ENCODE results near the gene GLI3.

DNA sequence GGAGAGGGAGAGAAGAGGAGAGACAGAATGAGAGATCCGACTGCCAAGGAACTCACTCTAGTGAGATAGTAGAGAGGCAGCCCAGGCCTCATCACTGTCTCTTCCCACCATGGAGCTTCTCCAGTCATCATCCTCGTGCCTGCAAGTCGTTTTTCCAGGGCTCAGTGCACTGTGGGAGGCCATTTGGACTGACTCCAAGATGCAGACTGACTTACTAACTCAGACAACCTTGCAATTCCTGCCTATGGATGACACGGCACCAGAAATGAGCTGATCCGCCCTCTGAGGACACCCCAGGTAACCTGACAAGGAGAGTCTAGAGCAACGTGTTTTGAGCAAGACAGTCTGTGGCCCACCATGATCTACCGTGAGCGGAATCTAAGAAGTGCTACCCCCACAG is 154.9 kb downstream of the GLI3 start:
- TF ChIP-seq, protein P1, sequence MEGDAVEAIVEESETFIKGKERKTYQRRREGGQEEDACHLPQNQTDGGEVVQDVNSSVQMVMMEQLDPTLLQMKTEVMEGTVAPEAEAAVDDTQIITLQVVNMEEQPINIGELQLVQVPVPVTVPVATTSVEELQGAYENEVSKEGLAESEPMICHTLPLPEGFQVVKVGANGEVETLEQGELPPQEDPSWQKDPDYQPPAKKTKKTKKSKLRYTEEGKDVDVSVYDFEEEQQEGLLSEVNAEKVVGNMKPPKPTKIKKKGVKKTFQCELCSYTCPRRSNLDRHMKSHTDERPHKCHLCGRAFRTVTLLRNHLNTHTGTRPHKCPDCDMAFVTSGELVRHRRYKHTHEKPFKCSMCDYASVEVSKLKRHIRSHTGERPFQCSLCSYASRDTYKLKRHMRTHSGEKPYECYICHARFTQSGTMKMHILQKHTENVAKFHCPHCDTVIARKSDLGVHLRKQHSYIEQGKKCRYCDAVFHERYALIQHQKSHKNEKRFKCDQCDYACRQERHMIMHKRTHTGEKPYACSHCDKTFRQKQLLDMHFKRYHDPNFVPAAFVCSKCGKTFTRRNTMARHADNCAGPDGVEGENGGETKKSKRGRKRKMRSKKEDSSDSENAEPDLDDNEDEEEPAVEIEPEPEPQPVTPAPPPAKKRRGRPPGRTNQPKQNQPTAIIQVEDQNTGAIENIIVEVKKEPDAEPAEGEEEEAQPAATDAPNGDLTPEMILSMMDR (conservative IDR thresholded peaks at IDR 0.05; ENCODE audit: low read depth, low read length), result no peak
- TF ChIP-seq, protein P2, sequence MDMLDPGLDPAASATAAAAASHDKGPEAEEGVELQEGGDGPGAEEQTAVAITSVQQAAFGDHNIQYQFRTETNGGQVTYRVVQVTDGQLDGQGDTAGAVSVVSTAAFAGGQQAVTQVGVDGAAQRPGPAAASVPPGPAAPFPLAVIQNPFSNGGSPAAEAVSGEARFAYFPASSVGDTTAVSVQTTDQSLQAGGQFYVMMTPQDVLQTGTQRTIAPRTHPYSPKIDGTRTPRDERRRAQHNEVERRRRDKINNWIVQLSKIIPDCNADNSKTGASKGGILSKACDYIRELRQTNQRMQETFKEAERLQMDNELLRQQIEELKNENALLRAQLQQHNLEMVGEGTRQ (IDR thresholded peaks at IDR 0.05; ENCODE audit: low read depth, low read length), result no peak
- TF ChIP-seq POLR2A (IDR thresholded peaks at IDR 0.05; ENCODE audit: low read depth, low read length) (no peak), CEBPB (IDR thresholded peaks at IDR 0.05; ENCODE audit: low read depth, low read length) (no peak), RAD21 (IDR thresholded peaks at IDR 0.05; ENCODE audit: low read length) (no peak), CHD1 (IDR thresholded peaks at IDR 0.05; ENCODE audit: low read depth, low read length) (no peak), SMC3 (IDR thresholded peaks at IDR 0.05; ENCODE audit: low read depth, low read length) (no peak), MXI1 (IDR thresholded peaks at IDR 0.05; ENCODE audit: borderline replicate concordance, low read depth, low read length) (no peak), FOS (IDR thresholded peaks at IDR 0.05; ENCODE audit: low read depth, low read length) (no peak), RFX5 (IDR thresholded peaks at IDR 0.05; ENCODE audit: low read depth, low read length) (no peak), MAFK (IDR thresholded peaks at IDR 0.05; ENCODE audit: low read depth, low read length) (no peak), BHLHE40 (IDR thresholded peaks at IDR 0.05; ENCODE audit: low read depth, low read length) (no peak), NFE2L2 (IDR thresholded peaks at IDR 0.05; ENCODE audit: low read depth, low read length) (no peak)

All from IMR-90 (cell line).